GM19395 (cell line): ENCODE results near the gene UBP1.
"Not testable (repeated sequence)": the region's sequence is repeated elsewhere in the genome, so short reads cannot be mapped to it uniquely, and the experiment has no call there.

Experiments
- ATAC-seq: cut with Tn5 transposase; IDR thresholded peaks from one replicate; pipeline ENCODE4 v1.9.1; 2021; ENCODE audit warnings: mild to moderate bottlenecking, moderate library complexity; ENCODE audit not compliant: unreplicated experiment

The UBP1 gene

DNA sequence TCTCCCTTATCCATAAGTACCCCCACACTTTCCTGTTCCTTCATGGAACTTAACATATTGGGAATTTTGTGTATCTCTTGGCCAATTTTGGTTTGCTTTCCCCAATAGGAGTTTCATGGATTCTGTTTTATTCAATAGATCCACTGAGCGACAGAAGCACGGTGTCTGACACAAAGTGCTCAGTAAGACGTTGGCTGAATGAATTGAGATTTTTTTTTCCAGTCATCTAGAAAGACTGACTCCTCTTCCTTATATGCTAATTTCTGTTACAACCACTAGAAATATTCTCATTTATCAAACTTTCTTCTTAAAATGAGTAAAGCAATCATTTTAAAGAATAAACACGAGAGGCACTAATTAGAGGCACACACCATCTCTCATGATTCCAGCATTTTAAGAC, 48.1 kb downstream of the UBP1 start:
- ATAC-seq = no peak

DNA sequence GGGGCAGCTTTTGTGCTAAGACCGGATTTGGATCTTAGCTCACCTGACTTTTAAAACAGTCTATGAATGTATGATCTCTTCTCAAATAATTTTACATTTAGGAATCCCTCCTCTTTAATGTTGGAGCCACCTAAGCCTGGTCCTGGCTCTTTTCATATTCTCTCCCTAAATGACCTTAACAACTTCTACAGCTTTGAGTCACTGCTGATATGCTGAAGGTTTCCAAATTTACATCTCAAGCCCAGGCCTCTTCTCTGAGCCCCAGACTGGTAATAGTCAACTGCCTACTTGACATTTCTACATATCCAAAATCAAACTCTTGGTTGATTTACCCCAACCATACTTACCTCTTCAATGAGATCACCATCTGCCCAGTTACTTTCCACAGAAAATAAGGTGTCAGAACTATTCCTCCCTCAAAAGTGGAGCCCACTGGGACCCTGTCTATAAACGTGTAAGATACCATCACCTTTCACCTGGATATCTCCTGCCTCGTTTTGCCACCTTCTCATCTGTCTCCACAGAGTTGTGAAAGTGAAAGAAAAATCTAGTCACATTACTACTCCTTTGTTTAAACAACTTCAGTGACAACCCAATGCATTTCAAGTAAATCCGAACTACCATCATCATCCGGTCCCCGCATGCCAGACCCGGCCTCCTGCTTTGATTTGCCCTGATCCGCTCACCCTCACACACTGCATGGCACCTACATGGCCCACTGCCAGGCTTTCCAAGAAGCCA, 48.8 kb downstream of the UBP1 start:
- ATAC-seq = no peak

DNA sequence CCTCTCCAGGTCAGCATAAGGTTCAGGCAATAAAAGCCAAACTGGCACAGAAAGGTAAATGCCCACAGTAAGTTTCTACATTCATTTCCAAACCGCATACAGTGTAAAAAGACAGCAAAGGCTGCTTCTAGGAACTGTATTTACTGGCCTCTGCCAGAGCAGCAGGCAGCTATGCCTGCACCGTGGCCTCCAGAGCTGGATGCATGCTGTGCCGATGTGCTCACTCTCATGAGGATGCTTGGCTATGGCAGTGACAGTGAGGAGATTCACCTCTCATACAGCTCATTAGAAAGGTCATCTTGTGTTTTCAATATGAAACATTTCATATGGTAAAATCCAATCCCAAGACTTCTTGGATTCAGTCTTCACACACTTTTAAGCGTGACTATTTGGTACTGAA, 50.3 kb downstream of the UBP1 start:
- ATAC-seq = no peak

DNA sequence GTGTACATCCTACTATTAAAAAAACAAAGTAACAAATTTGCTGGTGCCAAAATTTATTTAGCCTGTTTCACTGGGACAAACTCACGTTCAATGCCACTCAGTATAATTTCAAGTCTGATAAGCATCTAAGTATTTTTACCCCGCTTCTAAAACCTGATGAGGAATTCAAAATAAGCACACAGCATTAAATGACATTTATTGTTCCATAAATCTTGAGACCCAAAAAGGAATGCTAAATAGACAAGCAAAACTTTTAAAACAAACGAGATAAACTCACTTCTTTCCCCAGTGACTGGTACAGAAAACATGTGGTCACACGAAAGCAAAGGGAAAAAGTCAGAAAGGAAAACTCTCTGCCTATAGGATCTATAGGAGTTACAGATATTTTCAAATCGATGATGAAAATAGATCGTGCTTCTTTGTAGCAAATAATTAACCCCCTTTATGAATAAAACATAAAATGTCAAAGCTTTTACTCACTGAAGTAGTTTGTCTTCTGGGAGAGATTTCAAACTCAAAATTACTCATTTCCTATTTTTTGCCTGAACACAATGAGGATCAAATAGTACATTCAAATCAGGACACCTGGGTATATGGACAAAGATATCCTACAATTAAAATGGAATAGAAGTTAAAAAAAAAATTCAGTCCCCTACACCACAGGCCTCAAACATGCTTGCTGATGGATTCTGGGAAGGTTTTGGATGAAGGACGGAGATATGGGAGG, 51.7 kb downstream of the UBP1 start:
- ATAC-seq = no peak

DNA sequence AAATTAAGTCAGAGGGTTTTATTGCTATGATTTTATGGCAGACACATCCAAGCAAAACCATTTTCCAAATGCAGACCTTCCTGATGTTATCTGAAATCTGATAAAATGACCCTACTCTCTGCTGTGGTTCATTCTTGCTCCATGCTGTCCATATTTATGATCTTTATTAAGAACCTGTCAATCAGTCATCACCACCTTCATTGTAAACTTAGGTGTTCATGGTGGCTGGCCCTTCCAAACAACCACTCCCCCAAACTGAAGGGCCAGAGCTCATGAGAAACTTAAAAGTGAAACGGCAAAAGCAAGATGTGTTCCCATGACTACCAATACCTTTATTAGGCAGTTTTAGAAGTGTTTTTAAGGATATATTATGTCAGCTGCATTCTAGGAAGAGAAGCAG, 53.6 kb downstream of the UBP1 start:
- ATAC-seq = no peak

DNA sequence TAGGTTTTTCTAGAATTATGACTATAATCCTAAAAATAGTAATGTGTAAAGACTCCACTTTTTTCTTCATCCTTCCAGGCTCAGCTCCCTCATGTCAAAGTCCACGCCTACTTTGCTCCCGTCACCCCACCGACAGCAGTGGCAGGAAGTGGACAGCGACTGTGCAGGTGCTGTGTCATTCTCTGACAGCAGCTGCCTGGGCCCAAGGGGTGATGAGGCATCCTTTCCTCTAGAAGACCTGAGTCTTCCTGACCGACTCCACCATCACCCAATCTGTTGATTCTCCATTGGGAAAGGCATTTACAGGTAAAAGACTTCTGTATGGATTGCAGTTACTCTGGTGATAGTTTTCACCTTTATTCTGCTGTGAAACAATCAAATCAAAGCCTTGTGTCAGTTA, 54.8 kb downstream of the UBP1 start:
- no peak for ATAC-seq

DNA sequence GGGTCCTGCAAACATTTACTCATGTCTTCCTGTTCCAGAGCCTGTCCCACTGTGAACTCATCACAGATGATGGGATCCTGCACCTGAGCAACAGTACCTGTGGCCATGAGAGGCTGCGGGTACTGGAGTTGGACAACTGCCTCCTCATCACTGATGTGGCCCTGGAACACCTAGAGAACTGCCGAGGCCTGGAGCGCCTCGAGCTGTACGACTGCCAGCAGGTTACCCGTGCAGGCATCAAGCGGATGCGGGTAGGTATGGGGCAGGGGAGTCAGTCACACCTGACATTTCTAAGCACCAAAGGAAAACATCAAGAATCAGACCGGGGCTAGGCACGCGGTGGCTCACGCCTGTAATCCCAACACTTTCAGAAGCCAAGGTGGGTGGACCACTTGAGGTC, 56.3 kb downstream of the UBP1 start:
- no peak for ATAC-seq

DNA sequence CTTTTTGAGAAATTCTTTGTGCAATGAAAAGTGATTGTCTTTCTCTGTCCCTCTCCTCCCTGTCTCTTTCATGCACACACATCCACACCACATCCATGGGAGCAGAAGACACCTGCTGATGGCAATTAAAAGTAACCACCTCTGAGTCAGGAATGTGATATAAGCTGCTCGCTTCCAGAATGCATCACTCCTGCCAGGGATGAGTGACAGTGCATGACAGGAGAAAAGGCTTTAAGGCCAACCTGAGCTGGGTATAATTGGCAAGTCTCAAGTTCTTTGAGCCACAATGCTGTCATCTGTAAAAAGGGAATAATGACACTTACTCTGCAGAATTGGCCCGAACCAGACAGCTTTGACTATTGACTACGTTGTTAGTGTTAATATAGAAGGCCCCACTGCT, 59.6 kb downstream of the UBP1 start:
- ATAC-seq = no peak

DNA sequence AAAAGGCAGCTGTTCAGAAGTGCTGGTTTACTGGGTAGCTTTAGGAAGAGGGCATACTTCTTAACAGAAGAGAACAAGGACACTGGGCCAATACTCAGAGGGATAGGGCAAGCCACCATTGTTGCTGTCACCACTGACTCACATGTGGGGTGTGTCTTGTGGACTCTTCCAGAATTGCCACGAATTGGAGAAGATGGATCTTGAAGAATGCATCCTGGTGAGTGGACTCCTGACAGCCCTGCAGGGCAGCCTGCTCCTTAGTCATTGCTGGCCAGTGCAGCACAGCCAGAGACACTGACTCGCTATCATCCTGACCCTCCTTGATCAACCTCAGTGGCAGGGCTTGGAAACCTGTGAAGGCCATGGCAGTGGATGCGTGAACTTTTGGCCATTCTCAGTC, 62.3 kb downstream of the UBP1 start:
- ATAC-seq = no peak

DNA sequence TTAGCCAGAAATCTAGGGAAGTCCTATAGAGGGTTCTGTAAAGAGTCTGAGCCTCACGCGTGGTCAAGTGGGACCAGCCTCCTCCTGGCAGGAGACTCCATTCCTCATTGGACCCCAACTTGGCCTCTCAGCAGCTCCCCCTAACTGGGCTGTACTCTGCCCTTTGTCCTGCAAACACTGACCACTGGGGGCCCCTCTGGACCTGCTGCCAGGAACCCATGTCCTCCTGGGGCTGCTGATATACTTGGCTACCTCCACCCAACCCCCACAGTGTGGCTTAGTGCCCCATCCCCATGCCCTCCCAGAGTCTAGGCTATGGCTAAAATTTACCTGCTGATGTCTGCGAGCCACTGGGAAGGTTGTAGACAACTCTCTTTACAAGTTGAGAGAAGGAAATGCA, 62.7 kb downstream of the UBP1 start:
- no peak for ATAC-seq

DNA sequence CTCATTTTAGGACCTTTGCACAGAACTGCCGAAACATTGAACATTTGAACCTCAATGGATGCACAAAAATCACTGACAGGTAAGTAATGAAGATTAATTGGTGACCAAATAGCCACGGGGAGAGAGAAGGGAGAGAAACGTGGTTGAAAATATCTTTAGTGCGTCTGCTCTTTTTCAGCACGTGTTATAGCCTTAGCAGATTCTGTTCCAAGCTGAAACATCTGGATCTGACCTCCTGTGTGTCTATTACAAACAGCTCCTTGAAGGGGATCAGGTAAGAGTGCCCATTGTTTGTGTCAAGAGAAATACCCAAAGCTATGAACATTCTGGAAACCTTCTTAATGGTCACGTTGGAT, 67.1 kb downstream of the UBP1 start:
- ATAC-seq = no peak

DNA sequence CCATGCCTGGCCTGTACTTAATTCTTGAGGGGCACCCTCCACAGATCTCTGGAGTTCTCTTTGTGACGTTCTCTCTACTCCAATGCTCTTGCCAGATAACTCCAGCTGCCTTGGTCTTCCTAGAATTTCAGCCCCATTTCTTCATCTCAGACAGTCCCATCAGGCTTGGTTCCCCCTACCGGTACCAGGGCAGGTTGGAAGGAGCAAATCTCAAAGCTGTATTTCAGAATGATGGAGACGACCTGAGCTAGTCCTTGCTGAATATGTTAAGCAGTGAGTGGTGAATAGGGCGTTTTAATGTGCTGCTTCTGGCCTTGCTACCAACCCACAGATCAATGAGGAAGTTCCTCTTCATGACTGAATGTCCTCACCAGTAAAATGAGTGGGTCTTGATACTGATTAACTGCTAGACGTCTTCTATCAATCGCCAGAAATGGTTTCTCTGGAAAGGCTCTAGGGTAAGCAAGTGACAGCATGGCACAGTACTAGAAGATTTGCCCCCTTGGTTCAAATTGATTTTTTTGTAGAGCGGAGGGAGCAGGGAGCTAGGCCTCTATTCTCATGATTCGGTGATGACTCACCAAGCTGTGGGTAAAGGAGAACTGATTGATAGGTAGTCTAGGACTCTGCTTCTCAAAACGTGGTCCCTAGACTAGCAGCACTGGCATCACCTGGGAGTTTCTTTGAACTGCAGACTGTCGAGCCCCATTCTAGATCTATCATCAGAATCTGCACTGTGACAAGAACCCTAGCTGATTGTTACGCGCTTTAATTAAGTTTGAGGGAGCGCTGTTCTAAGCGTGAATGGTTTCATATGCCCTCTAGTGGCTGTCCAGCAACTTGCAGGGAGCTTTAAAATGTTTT, 67.8 kb downstream of the UBP1 start:
- peak; percentile 70 for ATAC-seq

DNA sequence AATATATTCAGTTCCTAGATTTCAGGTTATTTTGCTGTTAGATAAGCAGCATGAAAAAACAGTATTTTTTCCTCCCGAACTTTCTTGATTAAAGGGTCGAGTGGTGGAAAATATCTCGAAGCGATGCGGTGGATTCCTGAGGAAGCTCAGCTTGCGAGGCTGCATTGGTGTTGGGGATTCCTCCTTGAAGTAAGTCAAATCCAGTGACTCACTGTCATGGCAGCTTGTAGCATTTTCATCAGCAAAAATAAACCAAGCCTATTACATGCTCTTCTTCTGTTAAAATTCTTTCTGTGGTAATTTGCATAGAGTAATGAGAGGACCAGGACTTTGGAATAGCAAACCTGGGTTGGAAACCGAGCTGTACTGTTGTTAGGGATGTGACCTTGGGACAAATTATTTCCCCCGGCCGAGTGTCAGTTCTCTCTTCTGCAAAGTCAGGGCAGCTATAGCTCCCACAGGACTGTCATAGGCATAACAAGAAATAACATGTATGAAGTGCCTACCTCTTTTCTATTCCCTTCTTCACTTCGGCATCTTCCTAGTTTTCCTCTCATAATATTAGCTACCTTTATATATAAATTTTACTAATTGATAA, 75.6 kb downstream of the UBP1 start:
- ATAC-seq = no peak

DNA sequence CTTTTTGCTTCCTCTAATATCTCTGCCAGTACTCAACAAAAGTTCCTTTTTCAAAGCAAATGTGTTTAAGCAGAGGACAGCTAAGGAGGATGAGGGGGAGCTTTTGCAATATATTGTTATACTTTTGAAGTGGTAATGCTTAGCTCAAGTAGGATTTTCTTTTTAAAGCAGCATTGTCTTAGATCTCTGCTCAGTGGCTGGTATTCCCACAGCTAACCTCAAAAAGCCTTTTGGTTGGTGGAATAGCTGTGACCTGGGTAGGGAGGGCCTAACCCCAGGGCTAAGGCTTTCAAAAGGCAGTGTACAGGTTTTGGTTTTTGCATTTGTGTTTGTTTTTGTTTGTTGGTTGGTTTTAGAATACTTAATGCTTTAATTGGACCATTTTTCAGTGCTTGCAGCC, 76.1 kb downstream of the UBP1 start:
- no peak for ATAC-seq

DNA sequence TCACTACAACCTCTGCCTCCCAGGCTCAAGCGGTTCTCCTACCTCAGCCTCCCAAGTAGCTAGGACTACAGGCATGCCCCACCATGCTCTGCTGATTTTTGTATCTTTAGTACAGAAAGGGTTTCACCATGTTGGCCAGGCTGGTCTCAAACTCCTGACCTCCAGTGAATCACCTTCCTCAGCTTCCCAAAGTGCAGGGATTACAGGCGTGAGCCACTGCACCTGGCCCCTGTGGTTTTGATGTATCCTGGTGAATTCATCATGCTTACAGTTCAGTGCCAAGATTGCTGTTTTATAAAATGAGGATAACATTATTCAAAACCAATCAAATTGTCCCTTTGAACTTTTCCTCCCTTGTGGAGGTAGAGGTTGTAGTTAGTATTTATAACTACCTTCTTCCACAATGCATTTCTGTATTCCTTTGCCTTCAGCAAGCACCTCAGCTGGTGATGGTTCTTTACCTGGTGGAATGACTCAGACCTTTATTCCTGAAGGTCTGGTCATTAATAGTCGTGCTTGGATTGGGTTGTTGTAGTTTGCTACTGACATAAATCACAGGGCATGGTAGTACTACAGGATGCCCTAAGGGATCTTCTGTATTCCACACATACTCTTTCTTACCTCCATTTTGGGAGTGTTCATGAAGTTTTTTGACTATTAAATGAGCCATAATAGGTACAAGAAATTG, 76.9 kb downstream of the UBP1 start:
- no peak for ATAC-seq

DNA sequence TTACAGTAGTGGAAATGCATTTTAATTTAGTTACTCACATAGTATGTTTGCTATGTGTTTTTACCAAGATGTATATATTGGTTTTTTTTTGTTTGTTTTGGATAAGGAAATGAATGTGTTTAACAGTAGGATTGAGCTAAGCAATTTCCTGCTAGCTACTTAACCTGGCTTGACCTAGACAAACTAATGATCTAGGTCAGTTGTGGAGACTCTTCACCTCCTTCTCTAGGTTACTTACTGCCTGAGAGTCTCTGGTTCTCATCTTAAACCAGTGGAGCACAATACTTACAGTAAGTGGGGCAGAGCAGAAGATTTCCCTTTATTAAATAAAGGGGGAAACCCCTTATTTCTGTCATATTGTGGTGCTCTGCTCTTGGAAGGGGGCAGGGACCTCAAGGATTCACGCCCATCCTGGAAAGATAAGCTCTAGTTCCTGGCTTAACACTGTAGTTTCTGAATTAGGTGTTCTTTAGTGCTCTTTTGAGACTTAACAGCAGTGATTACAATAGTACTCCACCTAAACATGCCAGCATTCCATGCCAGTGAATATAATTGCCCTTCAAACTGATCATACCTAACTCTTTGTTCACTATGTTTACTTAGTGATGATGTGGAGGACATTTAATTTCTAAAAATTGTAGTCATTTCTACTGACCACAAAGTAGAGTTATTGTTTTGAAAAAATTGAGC, 79.9 kb downstream of the UBP1 start:
- ATAC-seq = no peak

DNA sequence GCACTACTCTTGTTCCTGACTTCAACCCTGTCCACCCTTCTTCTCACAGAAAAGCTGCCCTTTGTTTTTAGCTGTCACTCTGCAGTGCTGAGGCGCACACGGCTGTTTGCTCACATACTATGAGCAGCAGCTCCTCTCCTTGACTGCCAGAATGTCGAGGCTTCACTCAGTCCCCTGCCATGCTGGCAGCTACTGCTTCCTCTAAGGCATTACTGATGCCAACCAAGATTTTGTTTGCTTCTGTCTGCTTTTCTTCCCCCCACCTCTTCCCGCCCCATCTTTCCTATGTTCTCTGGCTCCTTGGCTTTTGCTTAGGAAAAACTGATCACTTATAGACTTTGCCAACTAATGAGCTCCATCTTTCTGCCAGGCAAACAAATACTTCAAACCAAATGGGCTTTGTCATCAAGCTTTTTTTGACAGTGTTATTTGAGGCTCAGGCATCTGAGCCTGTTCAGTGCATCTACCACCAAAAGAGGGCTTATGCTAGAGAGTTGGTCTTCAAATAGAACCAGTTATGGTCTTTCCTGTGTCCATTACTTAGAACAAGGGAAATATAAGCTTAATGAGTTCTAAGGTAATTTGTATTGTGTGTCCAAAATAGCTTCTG, 81.9 kb downstream of the UBP1 start:
- ATAC-seq = no peak

DNA sequence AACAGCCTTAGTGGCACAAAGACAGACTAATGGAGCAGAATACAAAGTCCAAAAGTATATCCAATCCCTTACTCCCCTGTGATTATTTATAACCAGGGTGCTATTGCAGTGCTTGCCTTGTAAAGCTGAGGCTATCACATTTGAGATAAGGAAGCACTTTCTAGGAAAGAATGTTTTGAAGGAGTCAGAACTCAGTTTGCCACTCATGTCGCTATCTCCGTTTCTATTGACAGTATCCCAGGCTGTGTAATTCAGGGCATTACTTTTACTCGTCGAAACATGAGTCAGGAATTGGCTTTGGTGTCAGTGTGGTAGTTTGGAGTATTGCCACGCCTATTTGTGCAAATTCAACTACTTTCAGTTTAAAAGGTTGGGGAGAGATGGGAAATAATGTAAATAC, 84.6 kb downstream of the UBP1 start:
- ATAC-seq = no peak

DNA sequence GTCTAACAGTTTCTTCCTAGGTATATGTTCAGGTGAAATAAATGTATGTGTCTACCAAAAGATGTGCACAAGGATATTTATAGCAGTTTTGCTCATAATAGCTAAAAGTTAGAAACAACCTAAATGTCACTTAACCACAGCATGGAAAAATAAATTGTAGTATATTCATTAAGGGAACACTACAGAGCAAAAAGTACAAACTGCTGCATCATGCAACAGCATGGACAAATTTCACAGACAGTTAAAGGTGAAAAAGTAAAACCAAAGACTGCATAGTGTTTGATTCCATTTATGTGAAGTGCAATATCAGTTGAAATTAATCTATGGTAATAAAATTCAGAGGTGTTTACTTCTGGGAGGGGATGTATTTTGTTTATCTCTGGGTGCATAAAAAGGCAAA, 100.4 kb downstream of the UBP1 start:
- no peak for ATAC-seq

DNA sequence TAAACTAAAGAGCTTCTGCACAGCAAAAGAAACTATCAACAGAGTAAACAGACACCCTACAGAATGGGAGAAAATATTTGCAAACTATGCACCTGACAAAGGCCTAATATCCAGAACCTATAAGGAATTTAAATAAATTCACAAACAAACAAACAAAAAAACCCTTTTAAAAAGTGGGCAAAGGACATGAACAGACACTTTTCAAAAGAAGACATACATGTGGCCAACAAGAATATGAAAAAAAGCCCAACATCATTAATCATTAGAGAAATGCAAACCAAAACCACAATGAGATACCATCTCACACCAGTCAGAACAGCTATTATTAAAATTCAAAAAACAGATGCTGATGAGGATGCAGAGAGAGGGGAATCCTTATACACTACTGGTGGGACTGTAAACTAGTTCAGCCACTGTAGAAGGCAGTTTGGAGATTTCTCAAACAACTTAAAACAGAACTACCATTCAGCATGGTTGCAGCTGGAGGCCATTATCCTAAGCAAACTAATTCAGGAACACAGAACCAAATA, 101.2 kb downstream of the UBP1 start:
- not testable (repeated sequence) for ATAC-seq
